Measurements from ENCODE around the gene CXorf66.
"Not testable (repeated sequence)": the region's sequence is repeated elsewhere in the genome, so short reads cannot be mapped to it uniquely, and the experiment has no call there.

CXorf66 gene, protein sequence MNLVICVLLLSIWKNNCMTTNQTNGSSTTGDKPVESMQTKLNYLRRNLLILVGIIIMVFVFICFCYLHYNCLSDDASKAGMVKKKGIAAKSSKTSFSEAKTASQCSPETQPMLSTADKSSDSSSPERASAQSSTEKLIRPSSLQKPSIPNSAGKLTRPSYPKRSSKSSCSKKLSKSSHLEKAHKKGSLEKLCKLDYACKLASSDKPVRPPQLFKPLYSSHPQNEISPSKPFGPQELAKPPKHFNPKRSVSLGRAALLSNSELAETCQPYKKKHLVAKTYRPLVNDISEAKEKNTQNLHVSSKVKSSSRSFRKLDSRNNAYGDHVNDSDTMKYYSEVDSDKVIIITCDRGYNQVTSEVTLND

DNA sequence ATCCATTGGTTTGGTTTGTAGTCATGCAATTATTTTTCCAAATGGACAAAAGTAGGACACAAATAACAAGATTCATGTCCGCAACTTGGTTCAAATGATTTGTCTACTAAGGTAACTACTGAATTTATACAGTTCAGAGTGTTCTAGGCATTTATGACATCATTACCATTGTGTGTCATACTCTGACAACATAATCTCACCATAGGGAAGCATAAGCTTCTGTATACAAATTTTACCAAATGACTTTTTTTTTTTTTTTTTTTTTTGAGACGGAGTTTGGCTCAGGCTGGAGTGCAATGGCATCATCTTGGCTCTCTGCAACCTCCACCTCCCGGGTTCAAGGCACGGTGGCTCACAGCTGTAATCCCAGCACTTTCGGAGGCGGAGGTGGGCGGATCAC is at the start of gene CXorf66:
Gene CXorf66, minus strand, starts transcription at position 101 of the 400 bp plus-strand sequence. Its CDS starts 25 bp downstream, at position 76.
- no peak for DNase-seq

DNA sequence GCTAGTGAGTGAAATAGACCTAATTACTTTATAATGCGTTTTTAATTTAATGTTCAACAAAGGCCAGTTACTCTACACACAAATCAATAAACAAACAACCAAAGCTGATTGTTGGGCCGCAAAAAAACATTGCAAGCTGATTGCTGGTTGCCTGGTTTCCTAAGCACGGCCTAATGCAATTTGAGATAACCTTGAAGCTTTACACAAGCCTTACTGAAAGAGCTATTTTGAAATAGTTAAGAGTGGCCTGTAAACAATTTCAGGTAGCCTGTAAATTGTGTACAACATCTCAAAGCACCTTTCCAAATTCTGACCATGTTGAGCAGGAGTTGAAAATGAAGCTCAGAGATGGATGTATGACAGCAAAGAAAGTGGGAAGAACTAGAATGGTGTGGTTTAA is 17.5 kb upstream of the CXorf66 start:
- DNase-seq: no peak

DNA sequence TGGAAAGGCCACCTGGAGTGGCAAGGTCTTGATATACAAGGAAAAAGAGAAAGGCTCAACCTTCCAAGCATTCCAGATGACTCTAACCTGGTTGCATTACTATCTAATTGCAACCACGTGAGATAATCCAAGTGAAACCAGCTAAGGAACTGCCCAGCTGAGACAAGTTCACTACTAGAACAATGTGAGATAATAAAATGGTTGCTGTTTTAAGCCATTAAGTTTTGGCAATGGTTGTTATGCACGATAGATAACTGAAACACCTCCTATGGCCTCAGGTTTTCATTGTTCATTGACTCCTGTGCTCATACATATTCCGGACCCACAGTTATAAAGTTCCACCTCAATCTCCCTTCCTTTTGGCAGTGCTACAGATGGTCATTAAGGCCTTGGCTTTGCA is 9.2 kb upstream of the CXorf66 start:
- DNase-seq: no peak

DNA sequence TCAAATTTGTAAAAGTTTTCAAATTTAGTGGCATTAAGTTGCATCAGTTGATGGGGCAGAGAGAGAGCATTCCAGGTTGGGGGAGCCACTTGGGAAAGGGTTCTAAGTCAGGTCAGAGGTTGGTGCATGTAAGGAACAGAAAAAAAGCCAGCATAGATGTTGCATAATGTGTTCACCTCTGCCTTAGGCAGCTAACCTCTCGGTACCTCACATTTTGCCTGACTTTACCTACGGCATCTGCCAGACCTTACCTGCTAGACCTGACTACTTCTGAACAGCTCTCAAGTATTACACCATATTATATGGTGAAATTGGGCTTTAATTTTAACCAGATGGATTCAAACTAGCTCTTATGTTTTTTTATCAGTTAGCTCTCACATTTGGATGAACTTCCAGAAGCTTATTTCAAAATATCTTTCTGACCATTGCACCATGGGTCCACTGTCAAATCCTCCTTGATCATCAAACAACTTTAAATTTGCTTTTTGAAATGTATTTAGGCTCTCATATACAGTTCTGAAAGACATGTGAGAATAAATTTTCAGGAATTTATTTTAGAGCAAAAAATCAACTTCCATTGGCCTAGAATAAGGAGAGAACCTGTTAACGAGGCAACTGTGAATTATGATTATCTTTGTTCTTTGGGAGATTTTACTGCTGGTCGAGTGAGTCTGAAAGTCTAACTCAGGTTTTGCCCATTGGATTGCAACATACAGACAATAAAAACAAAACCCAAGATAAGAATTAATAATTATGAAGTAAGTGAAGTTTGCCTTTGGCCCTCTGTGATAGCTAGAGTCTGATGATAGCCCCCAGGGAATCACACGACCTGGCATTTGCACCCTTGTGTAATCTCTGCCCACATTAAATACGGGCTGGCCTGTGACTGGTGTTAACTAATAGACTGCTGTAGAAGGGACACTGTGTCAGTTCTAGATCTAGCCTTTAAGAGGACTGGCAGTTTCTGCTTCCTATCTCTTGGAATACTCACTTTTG is 7.6 kb upstream of the CXorf66 start:
- no peak for DNase-seq

DNA sequence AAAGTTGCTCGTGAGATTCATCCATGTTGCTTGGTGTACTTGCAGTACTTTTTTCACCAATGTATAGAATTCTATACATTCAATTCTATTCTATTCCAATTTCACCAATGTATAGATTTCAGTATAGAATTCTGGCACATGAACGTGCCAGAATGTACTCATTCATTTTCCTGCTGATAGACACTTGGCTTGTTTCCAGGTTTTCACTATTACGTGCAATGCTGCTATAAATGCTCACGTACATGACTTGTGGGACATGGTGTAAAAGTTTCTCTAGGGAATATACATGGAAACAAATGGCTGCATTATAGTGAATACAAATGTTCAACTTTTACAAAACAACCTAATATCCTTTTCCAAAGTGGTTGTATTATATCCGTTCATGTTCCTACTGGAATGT is 6.8 kb upstream of the CXorf66 start:
- no peak for DNase-seq

DNA sequence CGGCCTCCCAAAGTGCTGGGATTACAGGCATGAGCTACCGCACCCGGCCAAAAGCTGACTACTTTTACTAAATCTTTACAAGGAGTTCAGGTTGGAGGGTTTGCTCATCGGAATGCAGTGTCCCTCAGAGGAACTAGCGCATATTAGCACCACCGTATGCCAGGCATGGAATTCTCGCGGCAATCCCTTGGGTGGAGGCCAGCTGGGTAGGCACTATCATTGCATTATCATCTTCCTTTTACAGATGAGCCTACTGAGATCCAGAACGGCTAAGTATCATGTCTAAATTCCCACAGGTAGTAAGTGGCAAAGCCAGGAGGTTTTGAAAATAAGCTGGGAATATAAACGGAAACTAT is 6.1 kb upstream of the CXorf66 start:
- DNase-seq: no peak

DNA sequence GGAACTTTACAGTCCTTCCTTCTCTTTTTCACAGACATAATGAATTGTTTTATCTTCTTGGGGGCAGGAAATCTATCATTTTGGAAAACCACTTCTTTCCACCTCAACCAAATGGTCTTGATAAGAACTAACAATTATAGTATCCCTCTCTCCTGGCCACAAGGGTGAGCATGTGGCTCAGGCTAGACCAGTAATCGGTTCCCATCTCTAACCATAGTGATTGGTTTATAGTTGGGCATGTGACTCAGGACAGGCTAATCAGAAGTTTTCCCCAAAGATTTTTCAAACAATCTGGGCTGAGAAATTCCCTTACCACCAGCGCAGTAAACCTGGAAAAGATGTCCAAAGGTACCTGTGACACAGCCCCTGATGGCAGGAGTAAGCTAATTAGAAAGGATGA is 4.0 kb upstream of the CXorf66 start:
- no peak for DNase-seq

DNA sequence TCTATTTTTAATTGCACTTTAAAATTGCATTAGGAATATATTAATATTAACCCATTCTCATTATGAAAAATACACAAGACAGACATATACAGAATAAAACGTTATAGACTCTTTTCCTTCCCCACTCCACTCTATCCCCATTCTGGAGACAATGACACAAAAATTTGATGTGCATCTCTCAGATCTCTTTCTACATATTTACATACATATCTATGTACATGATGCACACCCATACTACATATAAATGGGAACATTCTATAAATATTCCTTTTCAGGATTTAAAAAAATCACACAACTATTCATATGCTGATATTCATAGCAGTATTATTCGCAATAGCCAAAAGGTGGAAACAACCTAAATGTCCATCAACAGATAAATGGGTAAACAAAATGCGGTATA is 2.4 kb upstream of the CXorf66 start:
- no peak for DNase-seq

DNA sequence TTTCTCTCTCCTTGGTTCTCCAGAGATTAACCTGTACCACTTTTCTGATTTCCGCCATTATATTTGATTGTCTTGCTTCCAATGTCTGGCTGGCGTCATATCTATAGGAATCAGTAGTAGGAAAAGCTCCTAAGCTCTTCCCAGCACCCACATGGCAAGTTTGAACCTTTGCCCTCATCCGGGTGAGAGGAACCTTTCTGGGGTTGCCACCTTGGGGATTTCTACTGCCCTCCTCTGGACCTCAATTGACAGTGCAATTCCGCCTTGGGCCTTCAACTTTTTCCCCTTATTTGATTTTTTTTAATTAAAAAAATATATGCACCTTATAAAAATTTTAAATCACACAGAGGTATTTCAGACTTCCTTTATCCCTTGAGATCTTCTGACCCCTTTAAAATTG is 2.0 kb upstream of the CXorf66 start:
- DNase-seq: no peak

DNA sequence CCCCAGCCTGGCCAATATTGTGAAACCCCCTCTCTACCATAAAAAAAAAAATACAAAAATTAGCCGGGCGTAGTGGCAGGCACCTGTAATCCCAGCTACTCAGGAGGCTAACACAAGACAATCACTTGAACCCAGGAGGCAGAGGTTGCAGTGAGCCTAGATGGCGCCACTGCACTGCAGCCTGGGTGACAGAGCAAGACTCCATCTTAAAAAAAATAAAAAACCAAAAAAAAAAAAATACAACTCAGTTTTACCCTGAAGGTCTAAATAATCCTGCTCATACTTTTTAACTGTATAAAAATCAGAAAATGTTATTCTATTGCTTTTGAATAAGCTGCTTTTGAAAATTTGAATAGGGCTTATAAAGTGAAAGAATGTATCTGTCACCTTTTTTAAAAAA is 838 bp upstream of the CXorf66 start:
- DNase-seq: not testable (repeated sequence)

DNA sequence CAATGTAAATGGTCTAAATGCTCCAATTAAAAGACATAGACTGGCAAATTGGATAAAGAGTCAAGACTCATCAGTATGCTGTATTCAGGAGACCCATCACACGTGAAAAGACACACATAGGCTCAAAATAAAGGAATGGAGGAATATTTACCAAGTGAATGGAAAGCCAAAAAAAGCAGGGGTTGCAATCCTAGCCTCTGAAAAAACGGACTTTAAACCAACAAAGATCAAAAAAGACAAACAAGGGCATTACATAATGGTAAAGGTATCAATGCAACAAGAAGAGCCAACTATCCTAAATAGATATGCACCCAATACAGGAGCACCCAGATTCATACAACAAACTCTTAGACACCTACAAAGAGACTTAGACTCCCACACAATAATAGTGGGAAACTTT is 4.2 kb downstream of the CXorf66 start:
- not testable (repeated sequence) for DNase-seq

DNA sequence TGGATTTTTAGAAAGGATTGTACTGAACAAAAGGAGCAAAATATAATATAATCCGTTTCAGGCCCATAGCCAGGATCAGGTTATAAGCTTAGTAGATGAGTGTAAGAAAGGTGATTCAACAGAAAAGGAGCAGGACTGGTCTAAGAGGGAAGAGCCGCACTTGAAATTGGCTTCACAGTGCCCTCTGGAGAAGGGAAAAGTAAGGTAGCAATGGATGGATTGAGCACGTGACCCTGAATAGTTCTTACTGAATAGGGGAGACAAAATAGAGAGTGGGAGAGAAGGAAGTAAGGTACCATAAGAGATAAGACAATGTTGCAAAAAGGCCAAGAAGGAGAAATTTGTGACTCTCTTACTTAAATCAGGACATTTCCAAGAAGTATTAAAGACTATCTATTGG is 15.6 kb downstream of the CXorf66 start:
- DNase-seq: no peak

DNA sequence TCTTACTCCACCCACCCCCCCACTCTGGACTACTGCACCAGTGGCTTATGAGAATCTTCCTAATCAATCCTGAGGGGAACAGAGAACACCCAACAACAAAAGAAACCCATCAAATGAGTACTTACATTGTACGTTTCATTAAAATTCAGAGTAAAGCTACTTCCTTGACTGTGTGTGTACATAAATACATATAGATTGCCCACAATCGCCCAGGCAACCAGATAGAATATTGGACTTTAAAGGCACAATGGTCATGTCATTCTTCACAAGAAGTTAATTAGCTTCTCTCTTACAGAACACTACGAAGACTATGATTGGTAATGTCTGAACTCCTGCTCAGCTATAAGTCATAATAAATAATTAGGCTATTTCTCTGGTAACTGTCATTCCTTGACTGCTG is 20.2 kb downstream of the CXorf66 start:
- no peak for DNase-seq

DNA sequence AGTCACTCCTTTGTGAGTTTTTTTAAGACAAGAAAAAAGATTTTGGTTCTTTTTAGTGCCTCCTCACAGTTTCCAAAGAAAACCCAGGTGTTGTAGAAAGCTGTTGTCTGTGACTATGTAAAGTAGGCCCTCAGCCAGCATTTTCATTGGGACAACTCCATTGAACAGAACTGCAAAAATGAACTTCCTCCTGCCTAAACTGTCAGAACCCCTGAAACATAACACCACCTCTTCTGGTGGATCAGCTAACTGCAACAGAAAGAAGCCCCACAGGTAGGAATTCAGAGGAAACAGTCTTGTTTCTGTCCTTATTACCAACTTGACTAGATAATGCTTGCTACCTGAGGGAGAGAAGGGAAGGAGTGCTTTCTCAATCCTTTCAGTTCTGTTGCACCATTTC is 29.1 kb downstream of the CXorf66 start:
- no peak for DNase-seq

DNA sequence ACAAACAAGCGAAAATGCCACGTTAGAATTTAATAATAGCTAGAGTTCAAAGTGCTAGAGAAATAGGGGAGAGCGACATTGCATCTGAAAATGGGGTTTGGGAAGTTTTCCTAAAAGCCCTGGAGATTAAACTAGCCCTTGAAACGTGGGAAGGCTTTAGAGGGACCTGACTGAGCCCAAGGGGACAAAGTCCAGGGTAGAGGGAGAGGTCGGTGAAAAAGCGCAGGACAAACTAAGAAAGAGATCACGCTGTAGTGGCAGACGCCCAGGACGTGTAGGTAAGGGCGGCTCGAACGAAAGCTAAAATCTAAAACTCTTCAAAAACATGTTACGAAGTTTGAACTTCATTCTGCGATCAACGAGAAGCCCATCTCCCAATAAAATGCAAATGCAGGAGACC is 31.4 kb downstream of the CXorf66 start:
- DNase-seq: no peak

DNA sequence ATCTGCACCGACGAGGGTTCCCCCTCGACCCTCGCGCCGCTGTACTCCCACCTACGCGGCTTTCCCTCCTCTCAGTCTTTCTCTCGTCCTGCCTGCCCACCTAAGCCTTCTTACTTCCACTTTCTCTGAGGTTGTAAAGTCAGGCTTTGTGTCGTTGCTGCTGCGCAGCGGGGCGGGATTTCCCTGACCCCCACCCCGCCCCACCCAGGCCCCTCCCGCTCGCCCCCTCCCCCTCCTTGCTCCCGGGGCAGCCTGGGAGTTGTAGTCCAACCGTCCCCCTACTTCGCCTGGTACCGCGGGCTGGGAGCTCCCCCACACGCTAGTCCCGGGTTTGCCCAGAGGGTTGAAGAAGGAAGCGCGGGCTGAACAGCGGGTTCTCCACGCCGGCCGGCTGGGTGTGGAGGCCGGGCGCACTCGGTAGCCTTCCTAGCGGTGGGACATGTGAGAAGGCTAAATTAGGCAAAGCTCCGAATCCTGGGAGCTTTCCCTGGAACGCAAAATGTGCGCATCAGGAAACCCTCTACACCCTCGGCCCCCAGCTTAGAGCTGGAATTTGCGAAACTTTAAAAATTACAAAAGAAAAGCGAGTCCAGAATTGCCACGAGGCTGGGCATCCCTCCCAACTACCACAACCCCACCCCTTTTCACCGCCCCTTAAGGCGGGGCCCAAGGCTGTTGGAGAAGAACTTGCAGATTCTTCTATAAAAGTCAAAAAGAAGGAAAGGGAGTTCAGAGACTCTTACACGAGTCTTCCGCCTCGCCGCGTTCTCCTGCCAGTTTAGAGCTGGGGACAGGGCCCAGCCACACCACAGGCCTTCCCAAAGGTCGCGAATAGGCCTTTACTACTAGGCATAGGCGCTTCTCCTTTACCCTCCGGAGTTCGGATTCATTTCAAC is 32.2 kb downstream of the CXorf66 start, which contains the start of gene ATP11C:
Gene ATP11C, minus strand, starts transcription at position 153 of the 896 bp plus-strand sequence. CDS start 1,011 bp downstream, outside the sequence.
- peak; percentile 89 for DNase-seq

DNA sequence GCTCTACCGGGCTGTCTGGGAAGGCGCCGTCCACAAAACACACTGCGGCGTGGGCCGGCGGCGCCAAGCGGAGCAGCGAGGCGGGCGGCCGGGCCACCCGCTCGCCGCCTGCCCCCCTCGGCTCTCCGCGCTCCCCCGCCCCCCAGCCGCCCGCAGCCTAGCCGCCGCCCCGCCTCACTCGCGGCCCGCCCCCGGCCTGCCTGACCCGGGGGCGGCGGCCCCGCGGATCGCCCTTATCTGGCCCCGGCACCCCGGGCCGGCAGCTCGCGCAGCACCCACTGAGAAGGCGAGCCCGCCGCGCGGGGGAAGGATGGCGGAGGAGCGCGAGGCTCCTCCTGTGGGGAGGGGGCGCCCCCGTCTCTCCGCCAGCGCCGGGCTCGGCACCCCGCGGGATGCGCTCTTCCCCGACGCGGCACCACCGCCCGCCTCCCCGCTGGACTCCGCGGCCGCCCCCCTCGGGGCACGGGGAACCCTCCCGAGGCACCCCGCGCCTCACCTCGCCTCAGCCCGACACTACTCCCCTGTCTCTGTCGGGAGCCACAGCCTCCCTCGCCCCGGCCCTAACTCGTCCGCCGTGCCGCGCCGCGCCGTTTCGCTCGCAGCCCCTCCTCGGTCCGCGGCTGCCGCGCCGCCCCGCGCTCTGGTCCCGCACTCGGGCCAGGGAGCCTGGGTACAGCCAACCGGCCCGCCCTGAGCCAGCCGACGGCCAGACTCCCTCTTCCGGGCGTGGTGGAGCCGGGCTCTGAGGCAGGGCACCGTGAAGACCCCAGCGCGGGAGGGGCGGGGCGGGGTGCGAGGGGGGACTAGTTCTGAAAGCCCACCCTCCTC is 33.0 kb downstream of the CXorf66 start:
- peak; percentile 79 for DNase-seq

DNA sequence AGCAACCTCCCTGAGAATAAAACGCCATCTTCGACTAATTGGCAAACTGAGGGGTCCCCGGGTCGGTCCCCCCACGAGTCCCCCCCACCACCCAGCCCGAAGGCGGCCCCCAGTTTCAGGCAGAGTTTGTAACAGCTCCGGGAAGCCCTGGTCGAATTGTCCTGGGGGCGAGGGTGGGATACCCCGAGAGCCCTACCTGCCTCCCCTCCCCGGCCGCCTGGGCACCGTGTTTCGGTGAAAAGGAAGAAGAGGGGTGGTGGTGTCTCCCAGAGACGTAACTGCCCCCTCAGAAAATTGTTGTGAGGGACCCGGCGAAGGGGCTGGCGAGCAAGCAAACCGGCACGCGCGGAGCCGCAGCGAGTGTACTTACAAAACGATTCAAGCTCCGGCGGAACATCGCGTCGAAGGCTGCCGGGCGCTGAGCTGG is 33.7 kb downstream of the CXorf66 start:
- no peak for DNase-seq

DNA sequence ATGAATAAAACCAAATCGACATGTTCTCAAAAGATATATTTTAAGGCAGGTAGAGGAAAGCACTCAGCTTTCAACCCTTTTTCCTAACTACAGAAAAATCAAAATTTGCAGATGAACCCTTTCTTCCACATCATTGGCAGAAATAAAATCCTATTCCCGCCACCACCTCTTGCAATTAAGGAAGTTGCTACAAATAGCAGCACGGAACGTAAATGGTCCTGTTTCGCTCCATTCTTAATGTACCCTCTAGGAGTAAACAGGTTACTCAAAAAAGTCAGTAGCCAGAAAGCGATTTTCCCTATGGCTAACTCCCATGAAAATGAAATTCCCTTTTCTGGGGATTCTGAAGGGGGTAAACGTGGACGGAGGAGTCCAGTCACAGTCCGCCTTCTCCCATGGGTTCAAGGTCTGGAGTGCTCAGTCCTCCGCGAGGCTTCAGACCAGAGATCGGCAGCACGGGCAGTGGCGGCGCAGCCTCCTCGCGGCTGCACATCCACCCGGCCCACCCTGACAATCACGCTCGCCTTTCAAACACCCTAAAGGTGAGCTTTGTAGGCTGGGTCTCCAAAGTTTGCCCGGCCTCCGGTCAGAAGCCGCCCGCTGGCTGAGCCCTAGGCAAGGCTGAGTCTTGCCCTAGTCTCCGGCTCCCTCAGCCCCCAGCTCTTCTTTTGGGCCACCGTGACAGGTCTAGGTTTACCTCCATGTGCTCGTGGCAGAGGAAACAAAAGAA is 34.2 kb downstream of the CXorf66 start:
- peak; percentile 57 for DNase-seq

DNA sequence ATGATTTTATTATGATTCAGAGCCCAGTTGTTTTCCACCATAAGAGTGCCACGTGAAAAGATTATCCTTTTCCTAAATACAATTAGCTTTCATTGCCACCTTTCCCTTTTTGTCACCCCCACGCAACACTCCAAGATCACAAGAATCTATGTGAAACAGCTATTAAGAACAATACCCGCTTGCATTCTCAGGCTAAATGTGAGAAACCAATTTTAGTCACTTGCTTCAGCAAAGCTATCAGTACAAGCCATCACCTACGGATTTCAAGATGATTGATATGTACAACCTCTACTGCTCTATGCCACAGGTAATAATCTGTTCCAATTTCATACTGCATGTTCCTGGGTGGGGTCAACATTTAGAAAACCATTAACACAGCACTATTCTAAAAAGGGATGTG is 34.9 kb downstream of the CXorf66 start:
- no peak for DNase-seq

DNA sequence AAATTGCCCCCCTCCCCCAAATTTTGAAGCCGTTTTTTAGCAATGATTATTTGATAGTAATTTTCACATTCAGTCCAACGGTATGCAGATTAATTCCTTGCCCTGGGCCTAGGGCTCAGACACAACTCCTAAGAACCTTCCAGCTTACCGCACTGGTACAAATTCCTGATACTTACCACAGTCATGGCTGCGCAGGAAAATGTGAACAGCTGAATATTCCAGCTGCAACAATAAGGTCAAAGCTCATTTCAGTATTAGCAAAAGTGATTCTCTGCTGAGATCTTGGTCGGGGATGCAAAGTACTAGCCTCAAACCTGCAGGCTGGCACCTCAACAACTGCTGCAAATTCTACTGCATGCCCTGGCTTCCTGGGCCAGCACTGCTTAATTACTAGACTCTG is 35.4 kb downstream of the CXorf66 start:
- no peak for DNase-seq
